NCI-H446 treated with DMSO at 0.1 percent for 48 hours (cell line): ENCODE measurements around the gene ASTN1.

Experiments
- DNase-seq: peaks from one replicate; lab custom pipeline; 2025; lab: John Stamatoyannopoulos, UW

The ASTN1 gene

GRCh38 chr1:176926330-176927086 is 238.0 kb downstream of the ASTN1 start:
- DNase-seq = no peak

- no peak for DNase-seq
Measured at GRCh38 chr1:176925223-176925622, 239.3 kb downstream of the ASTN1 start.

- DNase-seq = no peak
Measured at GRCh38 chr1:176923283-176923682, 241.2 kb downstream of the ASTN1 start.

- DNase-seq = no peak
Measured at GRCh38 chr1:176919386-176920378, 244.8 kb downstream of the ASTN1 start.

GRCh38 chr1:176905648-176906047 is 258.9 kb downstream of the ASTN1 start:
- no peak for DNase-seq

- no peak for DNase-seq
Measured at GRCh38 chr1:176904057-176904751, 260.3 kb downstream of the ASTN1 start.

GRCh38 chr1:176903474-176903873 is 261.0 kb downstream of the ASTN1 start:
- no peak for DNase-seq

- no peak for DNase-seq
Measured at GRCh38 chr1:176899321-176899720, 265.2 kb downstream of the ASTN1 start.

- peak; percentile 31 for DNase-seq
Measured at GRCh38 chr1:176897350-176898236, 266.9 kb downstream of the ASTN1 start.

- DNase-seq = no peak
Measured at GRCh38 chr1:176896216-176896615, 268.3 kb downstream of the ASTN1 start.

GRCh38 chr1:176894450-176894849 is 270.1 kb downstream of the ASTN1 start:
- DNase-seq = no peak

GRCh38 chr1:176893625-176894352 is 270.7 kb downstream of the ASTN1 start:
- DNase-seq = no peak

- DNase-seq = no peak
Measured at GRCh38 chr1:176888471-176889032, 276.0 kb downstream of the ASTN1 start.

GRCh38 chr1:176885751-176886150 is 278.8 kb downstream of the ASTN1 start:
- DNase-seq = no peak

GRCh38 chr1:176885341-176885740 is 279.2 kb downstream of the ASTN1 start:
- no peak for DNase-seq

- DNase-seq = no peak
Measured at GRCh38 chr1:176884911-176885310, 279.6 kb downstream of the ASTN1 start.

- no peak for DNase-seq
Measured at GRCh38 chr1:176884286-176884685, 280.2 kb downstream of the ASTN1 start.

GRCh38 chr1:176880955-176881595 is 283.4 kb downstream of the ASTN1 start:
- peak; percentile 30 for DNase-seq

GRCh38 chr1:176879784-176880620 is 284.5 kb downstream of the ASTN1 start:
- DNase-seq = no peak
